KOPT-K1 (cell line): Measurements from ENCODE around the gene SETD1A.
"Not testable (repeated sequence)": the region's sequence is repeated elsewhere in the genome, so short reads cannot be mapped to it uniquely, and the experiment has no call there.

ENCODE experiments used
- H3K27ac ChIP-seq: fragments of 200-600 bp; sonication (generic); 2 replicates; pipeline ENCODE4 v1.5.1; 2016; ENCODE audit warnings: antibody characterized with exemption, mild to moderate bottlenecking, low read depth, low read length; ENCODE audit not compliant: poor library complexity, severe bottlenecking
- H3K36me3 ChIP-seq: fragments of 200-600 bp; sonication (generic); 2 replicates; pipeline ENCODE4 v1.5.1; 2017; ENCODE audit warnings: antibody characterized with exemption, mild to moderate bottlenecking, low read length, moderate library complexity; ENCODE audit not compliant: insufficient read depth
- H3K9me3 ChIP-seq: fragments of 200-600 bp; sonication (generic); 2 replicates; pipeline ENCODE4 v1.5.1; 2017; ENCODE audit warnings: antibody characterized with exemption, low read length, mild to moderate bottlenecking; ENCODE audit not compliant: insufficient read depth, poor library complexity, severe bottlenecking

SETD1A gene

GRCh38 chr16:31004658-31005057, 47.1 kb downstream of the SETD1A start:
- no peaks in the 10 kb centered on the region for H3K9me3 ChIP-seq
- no peak overlapping the region for H3K27ac ChIP-seq
- H3K36me3 ChIP-seq: no peaks in the 10 kb centered on the region

GRCh38 chr16:31005350-31006085, 48.0 kb downstream of the SETD1A start:
- H3K27ac ChIP-seq: no peak overlapping the region
- H3K36me3 ChIP-seq: no peaks in the 10 kb centered on the region
- H3K9me3 ChIP-seq: no peaks in the 10 kb centered on the region

- Histone ChIP-seq H3K36me3 (no peaks in the 10 kb centered on the region), H3K27ac (no peak overlapping the region), H3K9me3 (no peaks in the 10 kb centered on the region)
These were observed 48.5 kb downstream of the SETD1A start for GRCh38 chr16:31006086-31006385.

- Histone ChIP-seq H3K27ac (no peak overlapping the region), H3K36me3 (no peaks in the 10 kb centered on the region), H3K9me3 (no peaks in the 10 kb centered on the region)
These were observed 49.0 kb downstream of the SETD1A start for GRCh38 chr16:31006589-31006988.

- H3K36me3 ChIP-seq: no peaks in the 10 kb centered on the region
- no peak overlapping the region for H3K27ac ChIP-seq
- no peaks in the 10 kb centered on the region for H3K9me3 ChIP-seq
These were observed 50.1 kb downstream of the SETD1A start for GRCh38 chr16:31007684-31008083.

GRCh38 chr16:31008149-31008548, 50.6 kb downstream of the SETD1A start:
- Histone ChIP-seq H3K27ac (no peak overlapping the region), H3K36me3 (no peaks in the 10 kb centered on the region), H3K9me3 (no peaks in the 10 kb centered on the region)

- Histone ChIP-seq H3K9me3 (no peaks in the 10 kb centered on the region), H3K36me3 (no peaks in the 10 kb centered on the region), H3K27ac (no peak overlapping the region)
These were observed 51.0 kb downstream of the SETD1A start for GRCh38 chr16:31008551-31008950.

- H3K27ac ChIP-seq: no peak overlapping the region
- no peaks in the 10 kb centered on the region for H3K36me3 ChIP-seq
- H3K9me3 ChIP-seq: no peaks in the 10 kb centered on the region
These were observed 51.6 kb downstream of the SETD1A start for GRCh38 chr16:31009120-31009519.

- H3K9me3 ChIP-seq: no peaks in the 10 kb centered on the region
- no peak overlapping the region for H3K27ac ChIP-seq
- H3K36me3 ChIP-seq: no peaks in the 10 kb centered on the region
These were observed 52.5 kb downstream of the SETD1A start for GRCh38 chr16:31009894-31010584.

- no peaks in the 10 kb centered on the region for H3K36me3 ChIP-seq
- H3K9me3 ChIP-seq: no peaks in the 10 kb centered on the region
- no peak within 1 kb of the TSS for H3K27ac ChIP-seq
These were observed 53.2 kb downstream of the SETD1A start, which contains the start of gene STX1B for GRCh38 chr16:31010585-31011325. STX1B (minus strand) TSS chr16:31010638; CDS start chr16:31010396, 242 bp downstream.

- H3K27ac ChIP-seq, H3K36me3 ChIP-seq, H3K9me3 ChIP-seq: not testable (repeated sequence)
These were observed 54.3 kb downstream of the SETD1A start for GRCh38 chr16:31011815-31012214.

GRCh38 chr16:31013292-31013691, 55.7 kb downstream of the SETD1A start:
- H3K27ac ChIP-seq, H3K9me3 ChIP-seq, H3K36me3 ChIP-seq: not testable (repeated sequence)

- Histone ChIP-seq H3K36me3 (no peaks in the 10 kb centered on the region), H3K9me3 (no peaks in the 10 kb centered on the region), H3K27ac (no peak overlapping the region)
These were observed 58.5 kb downstream of the SETD1A start for GRCh38 chr16:31016018-31016417.

GRCh38 chr16:31017756-31018155, 60.2 kb downstream of the SETD1A start:
- H3K9me3 ChIP-seq, H3K36me3 ChIP-seq, H3K27ac ChIP-seq: not testable (repeated sequence)

GRCh38 chr16:31020536-31020935, 63.0 kb downstream of the SETD1A start:
- Histone ChIP-seq H3K36me3 (no peaks in the 10 kb centered on the region), H3K27ac (no peak overlapping the region), H3K9me3 (no peaks in the 10 kb centered on the region)
